ENCODE results near the gene IFNA8. TPM values are rescaled to one million over a fixed set of nuclear protein-coding genes. Genes with fewer than 3 reads are reported as not detected.
"Not testable (repeated sequence)": the region's sequence is repeated elsewhere in the genome, so short reads cannot be mapped to it uniquely, and the experiment has no call there.

The IFNA8 gene
- not detected for total RNA-seq
- polyA plus RNA-seq (2013, experiment 1 of 2): not detected
- not detected for polyA plus RNA-seq (2013, experiment 2 of 2)
- long read RNA-seq, experiment 1: 0 reads
- long read RNA-seq, experiment 2: 0 reads
- long read RNA-seq, experiment 3: 0 reads
- long read RNA-seq, experiment 4: 0 reads

GRCh38 chr9:21408817-21409216 is at the start of gene IFNA8:
Gene IFNA8 (plus strand): TSS chr9:21409117. CDS start chr9:21409177, 60 bp downstream.
- Histone ChIP-seq H3K9ac (ENCODE audit: extremely low read depth, low read length, poor library complexity, severe bottlenecking) (no peak within 1 kb of the TSS), H3K9me3 (ENCODE audit: control insufficient read depth, low read length) (no peaks in the 10 kb centered on the region), H3K4me1 (ENCODE audit: control insufficient read depth, insufficient read depth, low read length) (no peaks in the 10 kb centered on the region), H3K4me3 (ENCODE audit: low read length) (no peak within 1 kb of the TSS), H3K36me3 (ENCODE audit: control insufficient read depth, insufficient read depth, low read length) (no peaks in the 10 kb centered on the region), H3K27ac (ENCODE audit: low read depth, low read length) (no peak within 1 kb of the TSS), H3K27me3 (ENCODE audit: control insufficient read depth, insufficient read depth, low read length, poor library complexity, severe bottlenecking) (peaks cover 39% of the 10 kb centered on the region)
- DNase-seq: no peak
- Mint-ChIP-seq H3K4me3 (no peak within 1 kb of the TSS), H3K36me3 (ENCODE audit: low read depth) (no peaks in the 10 kb centered on the region), H3K9me3 (no peaks in the 10 kb centered on the region), H3K27me3 (ENCODE audit: insufficient read depth) (peaks cover 52% of the 10 kb centered on the region), H3K4me1 (no peaks in the 10 kb centered on the region), H3K27ac (no peak within 1 kb of the TSS)
- TF ChIP-seq CTCF (conservative IDR thresholded peaks at IDR 0.05): no peak
- WGBS, 2 experiments (ENCODE audit: insufficient coverage in 1 of 2, insufficient read length in 1 of 2): 86 to 96% methylated on average over 1 of the region's 1 CpG

- no peak overlapping the region for H3K9ac ChIP-seq (ENCODE audit: extremely low read depth, low read length, poor library complexity, severe bottlenecking)
- Mint-ChIP-seq H3K9me3 (no peaks in the 10 kb centered on the region), H3K4me3 (no peak overlapping the region), H3K27ac (no peak overlapping the region), H3K36me3 (ENCODE audit: low read depth) (no peaks in the 10 kb centered on the region), H3K27me3 (ENCODE audit: insufficient read depth) (peaks cover 9% of the 10 kb centered on the region), H3K4me1 (no peaks in the 10 kb centered on the region)
- WGBS, 2 experiments (ENCODE audit: insufficient coverage in 1 of 2, insufficient read length in 1 of 2): 97 to 100% methylated on average over 1 to 6 of the region's 8 CpGs
- no peak for TF ChIP-seq CTCF (conservative IDR thresholded peaks at IDR 0.05)
- H3K27ac ChIP-seq (ENCODE audit: low read depth, low read length): no peak overlapping the region
- H3K4me1 ChIP-seq (ENCODE audit: control insufficient read depth, insufficient read depth, low read length): no peaks in the 10 kb centered on the region
- H3K9me3 ChIP-seq (ENCODE audit: control insufficient read depth, low read length): no peaks in the 10 kb centered on the region
- DNase-seq: no peak
- no peak overlapping the region for H3K4me3 ChIP-seq (ENCODE audit: low read length)
- no peaks in the 10 kb centered on the region for H3K27me3 ChIP-seq (ENCODE audit: control insufficient read depth, insufficient read depth, low read length, poor library complexity, severe bottlenecking)
- H3K36me3 ChIP-seq (ENCODE audit: control insufficient read depth, insufficient read depth, low read length): no peaks in the 10 kb centered on the region
These were observed 46.6 kb upstream of the IFNA8 start for GRCh38 chr9:21362287-21362686.

- not testable (repeated sequence) for H3K4me1 Mint-ChIP-seq; H3K36me3 Mint-ChIP-seq (ENCODE audit: low read depth); DNase-seq; H3K9me3 ChIP-seq (ENCODE audit: control insufficient read depth, low read length); H3K4me3 ChIP-seq (ENCODE audit: low read length); H3K36me3 ChIP-seq (ENCODE audit: control insufficient read depth, insufficient read depth, low read length); H3K27me3 ChIP-seq (ENCODE audit: control insufficient read depth, insufficient read depth, low read length, poor library complexity, severe bottlenecking); H3K9me3 Mint-ChIP-seq; H3K27ac Mint-ChIP-seq; H3K4me3 Mint-ChIP-seq; H3K4me1 ChIP-seq (ENCODE audit: control insufficient read depth, insufficient read depth, low read length); H3K9ac ChIP-seq (ENCODE audit: extremely low read depth, low read length, poor library complexity, severe bottlenecking); H3K27ac ChIP-seq (ENCODE audit: low read depth, low read length)
- WGBS, 2 experiments (ENCODE audit: insufficient coverage in 1 of 2, insufficient read length in 1 of 2): 93% methylated on average over 1 of the region's 2 CpGs; no CpG with 5 or more reads in 1 of the 2 experiments
- H3K27me3 Mint-ChIP-seq (ENCODE audit: insufficient read depth): peaks cover 12% of the 10 kb centered on the region
These were observed 41.7 kb upstream of the IFNA8 start for GRCh38 chr9:21367169-21367568.

- H3K27ac Mint-ChIP-seq: no peak within 1 kb of the TSS
- H3K4me3 Mint-ChIP-seq: no peak within 1 kb of the TSS
- H3K27ac ChIP-seq (ENCODE audit: low read depth, low read length): no peak within 1 kb of the TSS
- H3K4me3 ChIP-seq (ENCODE audit: low read length): no peak within 1 kb of the TSS
- WGBS, 2 experiments (ENCODE audit: insufficient coverage in 1 of 2, insufficient read length in 1 of 2): 85 to 100% methylated on average over 2 of the region's 3 CpGs
- no peaks in the 10 kb centered on the region for H3K9me3 Mint-ChIP-seq
- no peaks in the 10 kb centered on the region for H3K36me3 ChIP-seq (ENCODE audit: control insufficient read depth, insufficient read depth, low read length)
- H3K9ac ChIP-seq (ENCODE audit: extremely low read depth, low read length, poor library complexity, severe bottlenecking): no peak within 1 kb of the TSS
- TF ChIP-seq CTCF (conservative IDR thresholded peaks at IDR 0.05): no peak
- no peaks in the 10 kb centered on the region for H3K4me1 Mint-ChIP-seq
- no peaks in the 10 kb centered on the region for H3K4me1 ChIP-seq (ENCODE audit: control insufficient read depth, insufficient read depth, low read length)
- H3K27me3 ChIP-seq (ENCODE audit: control insufficient read depth, insufficient read depth, low read length, poor library complexity, severe bottlenecking): no peaks in the 10 kb centered on the region
- H3K9me3 ChIP-seq (ENCODE audit: control insufficient read depth, low read length): no peaks in the 10 kb centered on the region
- DNase-seq: no peak
- peaks cover 12% of the 10 kb centered on the region for H3K27me3 Mint-ChIP-seq (ENCODE audit: insufficient read depth)
- H3K36me3 Mint-ChIP-seq (ENCODE audit: low read depth): no peaks in the 10 kb centered on the region
These were observed 41.0 kb upstream of the IFNA8 start, which contains the start of gene IFNA13 for GRCh38 chr9:21367957-21368356. Gene IFNA13 (minus strand): TSS chr9:21368057. CDS start chr9:21368010, 47 bp downstream.

- DNase-seq; H3K9me3 ChIP-seq (ENCODE audit: control insufficient read depth, low read length); H3K27me3 Mint-ChIP-seq (ENCODE audit: insufficient read depth); H3K9me3 Mint-ChIP-seq; H3K36me3 Mint-ChIP-seq (ENCODE audit: low read depth); H3K36me3 ChIP-seq (ENCODE audit: control insufficient read depth, insufficient read depth, low read length); H3K27me3 ChIP-seq (ENCODE audit: control insufficient read depth, insufficient read depth, low read length, poor library complexity, severe bottlenecking); H3K4me3 ChIP-seq (ENCODE audit: low read length); H3K9ac ChIP-seq (ENCODE audit: extremely low read depth, low read length, poor library complexity, severe bottlenecking); H3K4me1 ChIP-seq (ENCODE audit: control insufficient read depth, insufficient read depth, low read length); H3K27ac Mint-ChIP-seq; H3K4me1 Mint-ChIP-seq; H3K27ac ChIP-seq (ENCODE audit: low read depth, low read length); H3K4me3 Mint-ChIP-seq: not testable (repeated sequence)
- WGBS, 2 experiments (ENCODE audit: insufficient coverage in 1 of 2, insufficient read length in 1 of 2): 83 to 92% methylated on average over 2 to 4 of the region's 4 CpGs
These were observed 37.5 kb upstream of the IFNA8 start for GRCh38 chr9:21371467-21371866.

Data from endodermal cell (in vitro differentiated cells).